HT1080 (cell line): ENCODE results near the gene COL19A1. TPM values are rescaled to one million over a fixed set of nuclear protein-coding genes. Genes with fewer than 3 reads are reported as not detected.
"Not testable (repeated sequence)": the region's sequence is repeated elsewhere in the genome, so short reads cannot be mapped to it uniquely, and the experiment has no call there.

Experiments used
- DNase-seq: peaks from one replicate; pipeline ENCODE4 v3.0.0-alpha.2; 2015; ENCODE audit warnings: low read depth
- polyA plus RNA-seq, 2 experiments: library from polyadenylated mRNA; depleted of rRNA; stranded (reverse); fragments of >200 nt; gene quantifications; 2 replicates each; pipeline ENCODE4 v1.2.3, GENCODE V29; 2015
- total RNA-seq: library from RNA; depleted of rRNA; stranded (reverse); fragments of >200 nt; shearing (Covaris generic); gene quantifications from 2 replicates; pipeline ENCODE4 v1.2.3, GENCODE V29; 2014; rRNA removed

Gene COL19A1
- 0.07 TPM in 1 of 2 replicates, not detected in the other for total RNA-seq
- polyA plus RNA-seq (2015; cell fraction: cytosol; rRNA removed): 0.21 TPM in 1 of 2 replicates, not detected in the other
- polyA plus RNA-seq (2015; cell fraction: nucleus; rRNA removed): 0.02 TPM in 1 of 2 replicates, not detected in the other

GRCh38 chr6:69866351-69866769, at the start of gene COL19A1:
COL19A1 (plus strand) TSS chr6:69866556; CDS start chr6:69879568, 13,012 bp downstream.
- DNase-seq: no peak

DNA sequence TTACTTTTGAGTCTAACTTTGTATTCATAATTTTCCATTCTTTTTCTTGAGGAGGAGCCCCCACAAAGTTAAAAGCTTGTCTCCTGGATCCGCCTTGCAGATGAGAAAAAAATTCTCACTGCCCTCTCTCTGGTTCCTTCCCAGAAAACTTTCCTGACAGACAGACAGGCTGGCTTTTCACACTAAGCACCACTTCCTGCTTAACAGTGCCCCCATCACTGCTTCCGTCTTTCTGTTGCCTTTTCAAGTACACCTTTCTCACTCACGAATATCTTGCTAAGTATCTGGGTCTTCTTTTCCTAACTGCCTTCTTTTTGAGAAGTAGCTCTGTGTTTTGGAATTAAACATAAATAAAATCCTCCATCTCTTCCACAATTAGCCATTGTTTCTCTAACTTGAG, 49.8 kb upstream of the COL19A1 start:
- DNase-seq: no peak

DNA sequence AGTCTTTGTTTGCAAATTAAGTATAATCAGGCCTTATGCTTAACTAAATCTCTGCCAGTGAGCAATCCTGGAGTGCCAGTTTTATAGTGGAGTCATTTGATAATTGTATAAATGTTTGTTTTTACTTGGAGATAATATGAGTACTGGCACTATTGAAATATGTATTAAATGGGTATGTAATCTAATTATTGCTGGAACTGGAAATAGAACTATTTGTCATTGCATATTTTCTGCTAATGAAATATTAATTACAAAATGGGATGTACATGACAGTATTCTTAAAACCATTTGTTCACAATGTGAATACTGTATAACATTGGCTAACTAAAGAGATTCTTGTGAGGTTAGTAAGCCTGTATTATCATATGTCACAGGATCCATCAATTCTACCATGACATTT, 49.0 kb upstream of the COL19A1 start:
- no peak for DNase-seq

- DNase-seq: no peak
Measured at GRCh38 chr6:69818223-69818930, 48.0 kb upstream of the COL19A1 start.

- DNase-seq: no peak
Measured at GRCh38 chr6:69819138-69819537, 47.2 kb upstream of the COL19A1 start.

DNA sequence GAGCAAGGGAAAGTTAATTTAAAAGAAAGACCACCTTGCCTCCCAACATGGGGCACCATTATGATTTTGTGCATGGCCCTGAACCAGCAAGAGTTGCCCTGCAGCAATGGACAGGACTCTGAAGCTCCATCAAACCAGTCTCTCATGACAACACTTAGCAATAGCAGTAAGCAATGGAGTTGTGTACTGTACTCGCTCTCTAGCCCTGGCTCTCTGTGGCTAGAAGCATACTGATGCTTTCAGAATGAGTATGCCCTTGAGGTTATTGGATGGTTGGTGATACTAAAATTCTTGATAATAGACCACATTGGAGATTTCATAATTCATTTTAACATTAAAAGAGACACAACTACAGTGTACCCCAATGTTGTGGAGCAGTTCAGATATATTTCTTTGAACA, 46.3 kb upstream of the COL19A1 start:
- DNase-seq: no peak

DNA sequence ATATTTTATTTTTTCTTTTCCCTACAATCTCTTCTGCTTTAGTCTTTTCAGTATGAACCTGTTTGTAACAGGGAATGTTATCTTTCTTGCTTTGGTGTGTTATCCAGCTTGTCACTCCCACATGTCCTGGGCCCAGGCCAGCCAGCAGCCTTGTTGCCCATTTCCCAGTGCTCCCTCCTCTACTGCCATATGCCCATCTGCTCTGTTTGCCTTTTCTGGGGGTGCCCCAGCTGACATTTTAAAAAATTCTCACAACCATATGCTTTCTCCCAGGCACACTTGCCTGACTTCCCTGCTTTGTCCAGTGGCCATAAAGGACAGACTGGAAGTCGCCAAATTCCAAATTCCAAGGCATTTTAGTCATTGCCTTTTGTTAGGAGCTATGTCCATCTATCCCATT, 45.9 kb upstream of the COL19A1 start:
- no peak for DNase-seq

GRCh38 chr6:69824355-69824754, 42.0 kb upstream of the COL19A1 start:
- not testable (repeated sequence) for DNase-seq

DNA sequence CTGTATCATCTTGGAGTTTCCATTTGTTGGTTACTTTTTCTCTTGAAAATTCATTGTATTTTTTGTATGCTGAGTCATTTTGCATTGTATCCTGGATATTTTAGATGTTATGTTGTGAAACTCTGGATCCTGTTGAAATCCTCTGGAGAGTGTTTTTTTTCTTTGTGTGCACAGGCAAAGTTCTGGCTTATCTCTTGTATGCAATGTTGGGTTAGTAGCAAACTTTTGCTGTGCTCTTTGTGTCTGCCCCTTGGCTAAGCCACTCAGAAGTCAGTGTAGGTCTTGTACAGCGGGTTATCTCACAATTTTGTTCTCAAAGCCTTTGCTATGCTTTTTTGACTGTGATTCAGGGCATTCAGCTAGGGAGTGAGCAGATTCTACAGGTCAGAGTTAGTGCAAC, 40.5 kb upstream of the COL19A1 start:
- no peak for DNase-seq

- peak; percentile 18 for DNase-seq
Measured at GRCh38 chr6:69827276-69827893, 39.0 kb upstream of the COL19A1 start.

GRCh38 chr6:69832558-69832957, 33.8 kb upstream of the COL19A1 start:
- no peak for DNase-seq

DNA sequence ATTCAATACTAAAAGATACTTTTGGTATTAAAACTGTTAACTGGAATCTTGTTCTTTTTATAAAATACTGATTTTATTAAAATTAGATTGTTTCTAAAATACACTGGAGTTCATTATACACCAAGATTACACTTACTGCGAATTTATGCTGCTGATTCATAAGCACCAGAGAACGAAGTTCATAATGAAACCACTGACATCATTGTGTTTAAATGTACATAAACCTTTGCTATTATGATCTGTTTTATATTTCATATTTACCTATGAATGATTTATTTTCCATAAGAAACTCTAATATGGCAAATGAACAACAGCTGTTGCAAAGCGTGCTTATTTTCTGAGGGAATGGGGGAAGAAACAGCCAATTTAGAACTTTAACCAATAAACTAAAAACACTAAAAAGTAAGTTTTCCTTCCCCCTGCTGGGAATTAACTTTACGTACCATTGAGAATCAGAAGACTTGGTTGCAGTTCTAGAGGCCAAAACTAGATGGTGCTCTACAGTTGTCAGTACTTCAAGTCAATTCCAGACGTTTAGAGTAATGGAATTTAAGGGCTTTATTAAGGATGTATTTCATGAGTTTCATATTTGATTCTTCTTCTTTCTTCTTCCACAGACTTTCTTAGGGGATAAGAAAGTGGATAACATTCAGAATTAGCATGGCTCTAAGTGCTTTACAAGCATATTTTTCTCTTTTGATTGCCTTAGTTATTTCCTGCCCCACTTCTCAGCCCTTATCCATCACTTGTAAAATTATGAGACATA, 30.8 kb upstream of the COL19A1 start:
- peak; percentile 62 for DNase-seq

DNA sequence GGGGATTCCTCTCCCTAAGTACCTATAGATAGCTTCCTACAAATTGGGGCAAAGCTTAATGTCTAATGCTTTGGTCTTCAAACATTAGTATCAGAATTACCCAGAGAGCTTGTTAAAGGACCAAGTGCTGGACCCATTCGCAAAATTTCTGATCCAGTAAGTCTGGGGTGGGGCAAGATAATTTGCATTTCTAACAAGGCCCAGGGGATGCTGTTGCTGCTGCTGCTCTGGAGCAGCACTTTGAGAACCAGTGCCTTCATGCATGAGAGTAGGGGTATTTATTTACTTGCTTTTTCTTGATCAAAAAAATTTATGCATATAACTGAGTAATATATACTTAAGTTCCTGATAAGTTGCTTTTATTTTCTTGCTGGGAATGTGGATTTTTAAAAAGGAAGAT, 24.5 kb upstream of the COL19A1 start:
- DNase-seq: no peak

- DNase-seq: no peak
Measured at GRCh38 chr6:69843189-69843588, 23.2 kb upstream of the COL19A1 start.

- no peak for DNase-seq
Measured at GRCh38 chr6:69846312-69846711, 20.0 kb upstream of the COL19A1 start.

- DNase-seq: no peak
Measured at GRCh38 chr6:69846770-69847491, 19.4 kb upstream of the COL19A1 start.

DNA sequence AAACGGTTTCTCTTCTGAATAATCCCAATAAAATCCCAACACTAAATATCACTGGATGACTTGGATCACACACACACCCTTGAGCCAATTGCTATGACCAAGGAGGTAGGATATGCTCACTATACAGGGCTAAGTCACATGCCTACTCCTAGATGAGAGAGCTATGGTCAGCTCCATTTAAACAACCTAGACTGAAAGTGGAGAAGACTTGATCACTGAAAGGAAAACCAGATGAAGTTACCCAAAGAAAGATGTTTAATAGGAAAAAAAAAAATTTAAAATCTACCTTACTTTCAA, 18.9 kb upstream of the COL19A1 start:
- no peak for DNase-seq

DNA sequence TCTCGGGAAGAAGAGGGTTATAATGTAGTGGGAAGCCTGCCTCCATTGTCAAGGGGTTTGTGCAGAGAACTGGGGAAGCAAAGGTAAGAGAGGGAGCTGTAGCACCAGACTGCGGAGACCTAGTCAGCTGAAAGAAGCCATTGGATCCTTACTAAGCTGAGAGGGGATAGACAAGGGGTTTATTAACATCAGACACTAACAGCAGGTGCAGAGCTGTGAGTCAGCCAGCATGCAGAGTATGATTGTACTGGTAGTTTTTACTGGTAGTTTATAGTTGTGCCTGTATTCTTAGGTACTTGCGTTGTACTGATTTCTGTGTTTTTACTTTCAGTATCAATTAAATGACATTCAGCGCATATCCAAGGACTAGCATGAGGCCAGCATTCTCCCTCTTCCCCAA, 17.8 kb upstream of the COL19A1 start:
- DNase-seq: peak; percentile 27

- DNase-seq: no peak
Measured at GRCh38 chr6:69852706-69853105, 13.7 kb upstream of the COL19A1 start.

DNA sequence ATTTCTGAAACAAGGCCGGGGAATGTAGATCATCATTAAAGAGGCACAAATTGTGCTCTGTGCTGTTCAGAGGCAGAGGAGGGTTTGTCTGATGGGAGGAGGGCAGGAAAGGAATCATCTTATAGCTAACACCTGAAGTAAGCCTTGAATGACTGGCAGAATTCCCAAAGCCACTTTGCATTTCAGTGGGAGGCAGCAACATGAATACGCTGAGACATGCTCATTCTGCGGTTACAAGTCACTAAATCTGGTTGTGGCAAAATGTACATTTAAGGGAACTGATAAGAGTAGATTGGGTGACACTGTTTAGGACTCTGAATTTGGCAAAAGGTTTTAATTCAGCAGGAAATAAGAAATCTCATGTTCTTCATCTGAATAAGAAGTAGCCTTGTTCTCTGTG, 4.4 kb upstream of the COL19A1 start:
- peak; percentile 70 for DNase-seq

DNA sequence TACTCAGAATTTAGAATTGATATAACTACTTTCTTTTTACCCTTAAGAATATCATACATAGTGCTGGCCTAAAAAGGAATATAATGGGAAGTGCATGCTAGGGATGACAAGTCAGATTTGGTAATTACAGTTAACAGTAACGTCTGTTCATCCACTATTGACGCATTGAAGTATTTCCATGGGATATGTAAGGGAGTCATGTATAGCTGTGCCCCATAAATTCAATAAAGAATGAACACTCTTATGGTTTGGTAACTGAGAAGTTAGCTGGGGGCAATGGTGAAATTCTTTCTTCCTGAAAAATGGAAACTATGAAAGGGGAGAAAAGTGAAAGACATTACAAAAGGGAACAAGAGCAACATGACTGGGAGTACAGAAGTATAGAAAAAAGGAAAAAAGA, 2.6 kb upstream of the COL19A1 start:
- DNase-seq: no peak

GRCh38 chr6:69865126-69865525, 1.2 kb upstream of the COL19A1 start:
- peak; percentile 69 for DNase-seq
